WTC11 (cell line): Measurements from ENCODE around the gene EEF1AKMT3. TPM values are rescaled to one million over a fixed set of nuclear protein-coding genes. Genes with fewer than 3 reads are reported as not detected.

Experiments
- ATAC-seq: fragments of 200-7000 bp; cut with Tn5 transposase; 2 replicates; pipeline ENCODE4 v1.10.0; 2021; ENCODE audit warnings: mild to moderate bottlenecking, moderate library complexity
- CTCF ChIA-PET: fragments of 300-600 bp; sonication (Branson Sonifier 250); formaldehyde crosslinking; loops from one replicate; lab custom pipeline; 2021; ENCODE audit warnings: antibody characterized with exemption; lab: Charles Lee
- POLR2A ChIA-PET: fragments of 350-600 bp; sonication (Branson Sonifier 250); formaldehyde crosslinking; loops from one replicate; lab custom pipeline; 2021; ENCODE audit warnings: antibody characterized with exemption; lab: Charles Lee
- DNase-seq: peaks from one replicate; pipeline ENCODE4 v3.0.0; 2021; ENCODE audit warnings: low spot score
- H3K27ac Mint-ChIP-seq: 2 replicates; pipeline ENCODE4 v1.8.0; 2021; ENCODE audit warnings: mixed read lengths
- H3K27me3 Mint-ChIP-seq: 2 replicates; pipeline ENCODE4 v1.8.0; 2021; ENCODE audit warnings: low read depth, mild to moderate bottlenecking, moderate library complexity, mixed read lengths
- H3K36me3 Mint-ChIP-seq: 2 replicates; pipeline ENCODE4 v1.8.0; 2021; ENCODE audit warnings: mixed read lengths
- H3K4me1 Mint-ChIP-seq: 2 replicates; pipeline ENCODE4 v1.8.0; 2022; ENCODE audit warnings: mixed read lengths
- H3K4me3 Mint-ChIP-seq: 2 replicates; pipeline ENCODE4 v1.8.0; 2021; ENCODE audit warnings: mild to moderate bottlenecking, moderate library complexity, mixed read lengths
- H3K9me3 Mint-ChIP-seq: 2 replicates; pipeline ENCODE4 v1.8.0; 2021; ENCODE audit warnings: mixed read lengths
- ATF6 ChIP-seq: sonication (generic); formaldehyde crosslinking; IDR thresholded peaks from 2 replicates; pipeline ENCODE4 v1.8.1; 2023; ENCODE audit warnings: mild to moderate bottlenecking, missing genetic modification reagents
- CBFB ChIP-seq: sonication (generic); formaldehyde crosslinking; IDR thresholded peaks from 2 replicates; pipeline ENCODE4 v1.8.1; 2022; ENCODE audit warnings: mild to moderate bottlenecking, low read depth, missing genetic modification reagents
- E2F4 ChIP-seq: sonication (generic); formaldehyde crosslinking; IDR thresholded peaks from 2 replicates; pipeline ENCODE4 v1.8.1; 2022; ENCODE audit warnings: low read depth, mild to moderate bottlenecking, moderate library complexity, missing genetic modification reagents, borderline replicate concordance
- FOXK1 ChIP-seq: sonication (generic); formaldehyde crosslinking; IDR thresholded peaks from 2 replicates; pipeline ENCODE4 v1.8.0; 2022; ENCODE audit warnings: mild to moderate bottlenecking, moderate library complexity, missing genetic modification reagents
- GABPB1 ChIP-seq: sonication (generic); formaldehyde crosslinking; IDR thresholded peaks from 2 replicates; pipeline ENCODE4 v1.8.1; 2023; ENCODE audit warnings: mild to moderate bottlenecking, missing genetic modification reagents
- JAZF1 ChIP-seq: fragments of 250-450 bp; sonication (Bioruptor Pico); IDR thresholded peaks from 2 replicates; pipeline ENCODE4 v1.9.0; 2021; ENCODE audit warnings: moderate library complexity, mild to moderate bottlenecking, inconsistent platforms
- MYBL2 ChIP-seq: sonication (generic); formaldehyde crosslinking; IDR thresholded peaks from 2 replicates; pipeline ENCODE4 v1.8.1; 2023; ENCODE audit warnings: mild to moderate bottlenecking, moderate library complexity, missing genetic modification reagents
- NFE2L1 ChIP-seq: sonication (generic); formaldehyde crosslinking; IDR thresholded peaks from 2 replicates; pipeline ENCODE4 v1.8.1; 2023; ENCODE audit warnings: missing genetic modification reagents
- NFYB ChIP-seq: sonication (generic); formaldehyde crosslinking; conservative IDR thresholded peaks from 2 replicates; pipeline ENCODE4 v1.8.0; 2022; ENCODE audit warnings: low read depth, missing genetic modification reagents
- OVOL2 ChIP-seq: fragments of 250-450 bp; sonication (Bioruptor Pico); IDR thresholded peaks from 2 replicates; pipeline ENCODE4 v1.9.0; 2021; ENCODE audit warnings: mild to moderate bottlenecking, borderline replicate concordance
- PRRX2 ChIP-seq: fragments of 250-450 bp; sonication (Bioruptor Pico); IDR thresholded peaks from 2 replicates; pipeline ENCODE4 v1.8.0; 2021; ENCODE audit warnings: mild to moderate bottlenecking
- SMAD4 ChIP-seq: sonication (generic); formaldehyde crosslinking; IDR thresholded peaks from 2 replicates; pipeline ENCODE4 v1.8.0; 2022; ENCODE audit warnings: mild to moderate bottlenecking, missing genetic modification reagents
- SOX15 ChIP-seq: fragments of 250-450 bp; sonication (Bioruptor Pico); IDR thresholded peaks from 2 replicates; pipeline ENCODE4 v1.9.0; 2021; ENCODE audit warnings: mild to moderate bottlenecking
- SP1 ChIP-seq: sonication (generic); formaldehyde crosslinking; conservative IDR thresholded peaks from 2 replicates; pipeline ENCODE4 v1.8.1; 2022; ENCODE audit warnings: missing genetic modification reagents
- STAT6 ChIP-seq: sonication (generic); formaldehyde crosslinking; conservative IDR thresholded peaks from 2 replicates; pipeline ENCODE4 v1.8.1; 2023; ENCODE audit warnings: mild to moderate bottlenecking, low read depth, missing genetic modification reagents, moderate library complexity
- ZBTB43 ChIP-seq: sonication (generic); formaldehyde crosslinking; IDR thresholded peaks from 2 replicates; pipeline ENCODE4 v1.8.1; 2023; ENCODE audit warnings: mild to moderate bottlenecking, missing genetic modification reagents
- ZNF416 ChIP-seq: fragments of 250-450 bp; sonication (Bioruptor Pico); IDR thresholded peaks from 2 replicates; pipeline ENCODE4 v1.9.0; 2021; ENCODE audit warnings: mild to moderate bottlenecking, inconsistent platforms
- ZNF512 ChIP-seq: sonication (generic); formaldehyde crosslinking; IDR thresholded peaks from 2 replicates; pipeline ENCODE4 v1.8.1; 2022; ENCODE audit warnings: missing genetic modification reagents, borderline replicate concordance
- ZNF671 ChIP-seq: fragments of 250-450 bp; sonication (Bioruptor Pico); IDR thresholded peaks from 2 replicates; pipeline ENCODE4 v1.8.0; 2021; ENCODE audit warnings: mild to moderate bottlenecking
- total RNA-seq: library from RNA; stranded (reverse); gene quantifications from 3 replicates; pipeline ENCODE4 v1.2.3, GENCODE V29; 2021
- TF ChIP-seq, protein P1 (sequence below): sonication (generic); formaldehyde crosslinking; IDR thresholded peaks from 2 replicates; pipeline ENCODE4 v1.8.1; 2022; ENCODE audit warnings: mild to moderate bottlenecking, moderate library complexity, missing genetic modification reagents
- TF ChIP-seq, protein P2 (sequence below): fragments of 200-600 bp; IDR thresholded peaks from 2 replicates; pipeline ENCODE4 v1.8.0; 2022; ENCODE audit warnings: antibody characterized with exemption
- TF ChIP-seq, protein P3 (sequence below): sonication (generic); formaldehyde crosslinking; IDR thresholded peaks from 2 replicates; pipeline ENCODE4 v1.8.1; 2023; ENCODE audit warnings: mild to moderate bottlenecking, missing genetic modification reagents, moderate library complexity
- TF ChIP-seq, protein P4 (sequence below): fragments of 250-450 bp; sonication (Bioruptor Pico); IDR thresholded peaks from 2 replicates; pipeline ENCODE4 v1.8.0; 2021; ENCODE audit warnings: mild to moderate bottlenecking

EEF1AKMT3 gene
- total RNA-seq, 1 experiment from 2014 or later = 3.2 TPM

GRCh38 chr12:57727758-57728395, 44.5 kb upstream of the EEF1AKMT3 start:
- H3K4me1 Mint-ChIP-seq = peaks cover 15% of the 10 kb centered on the region
- ChIA-PET POLR2A (interaction anchor here (1.0 to 1.1 kb wide), 2 partner anchors 9 to 17 kb away, joined by 4 to 5 read pairs; partner anchors contain the start of gene TSPAN31), CTCF (interaction anchor here (0.8 to 5.8 kb wide), 7 partner anchors 8 to 145 kb away, joined by 3 to 146 read pairs (median 4); partner anchors contain the start of genes AGAP2, ARHGEF25, EEF1AKMT3 and METTL1)
- H3K9me3 Mint-ChIP-seq = no peaks in the 10 kb centered on the region
- ATAC-seq (peak; percentile 70), DNase-seq (peak; percentile 68)
- H3K27me3 Mint-ChIP-seq = peaks cover 98% of the 10 kb centered on the region
- peak overlapping the region; percentile 50 for H3K4me3 Mint-ChIP-seq
- H3K27ac Mint-ChIP-seq = no peak overlapping the region
- no peaks in the 10 kb centered on the region for H3K36me3 Mint-ChIP-seq
- no peak for TF ChIP-seq PRRX2 (CRISPR knock-in tag)
- TF ChIP-seq, protein P1, sequence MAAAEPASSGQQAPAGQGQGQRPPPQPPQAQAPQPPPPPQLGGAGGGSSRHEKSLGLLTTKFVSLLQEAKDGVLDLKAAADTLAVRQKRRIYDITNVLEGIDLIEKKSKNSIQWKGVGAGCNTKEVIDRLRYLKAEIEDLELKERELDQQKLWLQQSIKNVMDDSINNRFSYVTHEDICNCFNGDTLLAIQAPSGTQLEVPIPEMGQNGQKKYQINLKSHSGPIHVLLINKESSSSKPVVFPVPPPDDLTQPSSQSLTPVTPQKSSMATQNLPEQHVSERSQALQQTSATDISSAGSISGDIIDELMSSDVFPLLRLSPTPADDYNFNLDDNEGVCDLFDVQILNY = no peak
- no peak for TF ChIP-seq SOX15 (CRISPR knock-in tag)
- no peak for TF ChIP-seq SP1
- TF ChIP-seq JAZF1 (CRISPR knock-in tag) = no peak
- TF ChIP-seq GABPB1 (CRISPR knock-in tag) = no peak
- TF ChIP-seq ZNF512 (CRISPR knock-in tag) = no peak
- TF ChIP-seq NFE2L1 = 0 out of 2 replicates have a peak, but pooled peaks have one; percentile 31
- TF ChIP-seq, protein P2, sequence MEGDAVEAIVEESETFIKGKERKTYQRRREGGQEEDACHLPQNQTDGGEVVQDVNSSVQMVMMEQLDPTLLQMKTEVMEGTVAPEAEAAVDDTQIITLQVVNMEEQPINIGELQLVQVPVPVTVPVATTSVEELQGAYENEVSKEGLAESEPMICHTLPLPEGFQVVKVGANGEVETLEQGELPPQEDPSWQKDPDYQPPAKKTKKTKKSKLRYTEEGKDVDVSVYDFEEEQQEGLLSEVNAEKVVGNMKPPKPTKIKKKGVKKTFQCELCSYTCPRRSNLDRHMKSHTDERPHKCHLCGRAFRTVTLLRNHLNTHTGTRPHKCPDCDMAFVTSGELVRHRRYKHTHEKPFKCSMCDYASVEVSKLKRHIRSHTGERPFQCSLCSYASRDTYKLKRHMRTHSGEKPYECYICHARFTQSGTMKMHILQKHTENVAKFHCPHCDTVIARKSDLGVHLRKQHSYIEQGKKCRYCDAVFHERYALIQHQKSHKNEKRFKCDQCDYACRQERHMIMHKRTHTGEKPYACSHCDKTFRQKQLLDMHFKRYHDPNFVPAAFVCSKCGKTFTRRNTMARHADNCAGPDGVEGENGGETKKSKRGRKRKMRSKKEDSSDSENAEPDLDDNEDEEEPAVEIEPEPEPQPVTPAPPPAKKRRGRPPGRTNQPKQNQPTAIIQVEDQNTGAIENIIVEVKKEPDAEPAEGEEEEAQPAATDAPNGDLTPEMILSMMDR = no peak
- TF ChIP-seq CBFB = no peak
- peak; percentile 53; the same call in 1 of the 2 replicates for TF ChIP-seq FOXK1 (CRISPR knock-in tag)
- TF ChIP-seq, protein P3, sequence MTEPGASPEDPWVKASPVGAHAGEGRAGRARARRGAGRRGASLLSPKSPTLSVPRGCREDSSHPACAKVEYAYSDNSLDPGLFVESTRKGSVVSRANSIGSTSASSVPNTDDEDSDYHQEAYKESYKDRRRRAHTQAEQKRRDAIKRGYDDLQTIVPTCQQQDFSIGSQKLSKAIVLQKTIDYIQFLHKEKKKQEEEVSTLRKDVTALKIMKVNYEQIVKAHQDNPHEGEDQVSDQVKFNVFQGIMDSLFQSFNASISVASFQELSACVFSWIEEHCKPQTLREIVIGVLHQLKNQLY (CRISPR knock-in tag) = no peak
- TF ChIP-seq MYBL2 (CRISPR knock-in tag) = no peak; the same call in 1 of the 2 replicates
- no peak; the same call in 1 of the 2 replicates for TF ChIP-seq E2F4 (CRISPR knock-in tag)
- TF ChIP-seq NFYB (CRISPR knock-in tag) = no peak
- TF ChIP-seq SMAD4 (CRISPR knock-in tag) = no peak
- TF ChIP-seq, protein P4, sequence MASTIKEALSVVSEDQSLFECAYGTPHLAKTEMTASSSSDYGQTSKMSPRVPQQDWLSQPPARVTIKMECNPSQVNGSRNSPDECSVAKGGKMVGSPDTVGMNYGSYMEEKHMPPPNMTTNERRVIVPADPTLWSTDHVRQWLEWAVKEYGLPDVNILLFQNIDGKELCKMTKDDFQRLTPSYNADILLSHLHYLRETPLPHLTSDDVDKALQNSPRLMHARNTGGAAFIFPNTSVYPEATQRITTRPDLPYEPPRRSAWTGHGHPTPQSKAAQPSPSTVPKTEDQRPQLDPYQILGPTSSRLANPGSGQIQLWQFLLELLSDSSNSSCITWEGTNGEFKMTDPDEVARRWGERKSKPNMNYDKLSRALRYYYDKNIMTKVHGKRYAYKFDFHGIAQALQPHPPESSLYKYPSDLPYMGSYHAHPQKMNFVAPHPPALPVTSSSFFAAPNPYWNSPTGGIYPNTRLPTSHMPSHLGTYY (CRISPR knock-in tag) = no peak
- TF ChIP-seq ZNF671 = no peak
- no peak for TF ChIP-seq ZBTB43 (CRISPR knock-in tag)
- TF ChIP-seq ZNF416 (CRISPR knock-in tag) = no peak
- TF ChIP-seq OVOL2 (CRISPR knock-in tag) = no peak
- TF ChIP-seq STAT6 (CRISPR knock-in tag) = peak; percentile 88; the same call in 1 of the 2 replicates
- no peak for TF ChIP-seq ATF6 (CRISPR knock-in tag)
